Astrocyte (in vitro differentiated cells and primary cell): ENCODE data around the gene CALM3. TPM values are rescaled to one million over a fixed set of nuclear protein-coding genes. Genes with fewer than 3 reads are reported as not detected.

Experiments
- DNase-seq: peaks from one replicate; pipeline ENCODE4 v3.0.0-alpha.2; 2010; ENCODE audit warnings: low read depth
- FAIRE-seq: peaks from 2 replicates; lab custom pipeline; 2011; peaks lifted over from hg19 to GRCh38; lab: Jason Lieb, UNC
- H2AFZ ChIP-seq: 2 replicates; pipeline ENCODE4 v1.6.0; 2012; ENCODE audit warnings: low read depth, low read length, inconsistent platforms
- H3K27ac ChIP-seq: 2 replicates; pipeline ENCODE4 v1.5.1; 2011; ENCODE audit warnings: low read depth, low read length, inconsistent platforms
- H3K27me3 ChIP-seq: 2 replicates; pipeline ENCODE4 v1.6.0; 2011; ENCODE audit warnings: low read length, inconsistent platforms; ENCODE audit not compliant: insufficient read depth
- H3K36me3 ChIP-seq: 2 replicates; pipeline ENCODE4 v1.5.1; 2011; ENCODE audit warnings: low read length, inconsistent platforms; ENCODE audit not compliant: insufficient read depth
- H3K4me1 ChIP-seq: 2 replicates; pipeline ENCODE4 v1.5.1; 2011; ENCODE audit warnings: low read length, inconsistent platforms; ENCODE audit not compliant: insufficient read depth
- H3K4me2 ChIP-seq: 2 replicates; pipeline ENCODE4 v1.6.0; 2012; ENCODE audit warnings: low read length, inconsistent platforms
- H3K4me3 ChIP-seq: 2 replicates; pipeline ENCODE4 v1.5.1; 2011; ENCODE audit warnings: low read depth, mild to moderate bottlenecking, low read length, inconsistent platforms; ENCODE audit not compliant: insufficient read depth
- H3K79me2 ChIP-seq: 2 replicates; pipeline ENCODE4 v1.6.0; 2012; ENCODE audit warnings: mild to moderate bottlenecking, low read length, inconsistent platforms; ENCODE audit not compliant: insufficient read depth
- H3K9ac ChIP-seq: 2 replicates; pipeline ENCODE4 v1.6.0; 2012; ENCODE audit warnings: mild to moderate bottlenecking, low read length, inconsistent platforms
- H3K9me3 ChIP-seq: 2 replicates; pipeline ENCODE4 v1.5.1; 2012; ENCODE audit warnings: low read depth, mild to moderate bottlenecking, low read length, inconsistent platforms; ENCODE audit not compliant: insufficient read depth
- H4K20me1 ChIP-seq: 2 replicates; pipeline ENCODE4 v1.6.0; 2012; ENCODE audit warnings: low read length, inconsistent platforms; ENCODE audit not compliant: insufficient read depth
- H3K27ac Mint-ChIP-seq: one replicate; pipeline ENCODE4 v1.8.0; 2021; ENCODE audit warnings: mild to moderate bottlenecking, mixed read lengths; ENCODE audit not compliant: unreplicated experiment
- H3K27me3 Mint-ChIP-seq: one replicate; pipeline ENCODE4 v1.8.0; 2021; ENCODE audit warnings: low read depth, mixed read lengths; ENCODE audit not compliant: unreplicated experiment
- H3K36me3 Mint-ChIP-seq: one replicate; pipeline ENCODE4 v1.8.0; 2021; ENCODE audit warnings: low read depth, mixed read lengths; ENCODE audit not compliant: unreplicated experiment
- H3K4me1 Mint-ChIP-seq: one replicate; pipeline ENCODE4 v1.8.0; 2021; ENCODE audit warnings: low read depth, mixed read lengths; ENCODE audit not compliant: unreplicated experiment
- H3K4me3 Mint-ChIP-seq: one replicate; pipeline ENCODE4 v1.8.0; 2021; ENCODE audit warnings: mild to moderate bottlenecking, moderate library complexity, mixed read lengths; ENCODE audit not compliant: unreplicated experiment
- H3K9me3 Mint-ChIP-seq: one replicate; pipeline ENCODE4 v1.8.0; 2021; ENCODE audit warnings: mild to moderate bottlenecking, mixed read lengths; ENCODE audit not compliant: unreplicated experiment
- CTCF ChIP-seq: IDR thresholded peaks from 2 replicates; pipeline ENCODE4 v1.5.1; 2011; ENCODE audit warnings: low read depth, mild to moderate bottlenecking, inconsistent platforms, low read length, moderate library complexity; ENCODE audit not compliant: insufficient read depth
- EZH2 ChIP-seq: IDR thresholded peaks from 2 replicates; pipeline ENCODE4 v1.6.1; 2012; ENCODE audit warnings: mild to moderate bottlenecking, low read length, inconsistent platforms; ENCODE audit not compliant: insufficient read depth
- total RNA-seq: library from RNA; stranded (reverse); gene quantifications from 2 replicates; pipeline ENCODE4 v1.2.1, GENCODE V29; 2021

CALM3 gene
- total RNA-seq, 1 donor from 2014 or later: 343 TPM

GRCh38 chr19:46591254-46591653 is 9.9 kb upstream of the CALM3 start:
- no peaks in the 10 kb centered on the region for H4K20me1 ChIP-seq
- no peaks in the 10 kb centered on the region for H3K79me2 ChIP-seq
- H3K27ac Mint-ChIP-seq: no peak overlapping the region
- TF ChIP-seq CTCF (no peak), EZH2 (no peak)
- H3K4me2 ChIP-seq: no peak overlapping the region
- H3K9me3 Mint-ChIP-seq: peaks cover 6% of the 10 kb centered on the region
- no peaks in the 10 kb centered on the region for H3K4me1 ChIP-seq
- no peaks in the 10 kb centered on the region for H3K36me3 ChIP-seq
- H3K4me3 ChIP-seq: no peak overlapping the region
- no peak overlapping the region for H3K27ac ChIP-seq
- H3K9ac ChIP-seq: no peak overlapping the region
- H3K4me1 Mint-ChIP-seq: no peaks in the 10 kb centered on the region
- peaks cover 6% of the 10 kb centered on the region for H3K27me3 Mint-ChIP-seq
- H3K36me3 Mint-ChIP-seq: peaks cover 2% of the 10 kb centered on the region
- DNase-seq: no peak
- H3K9me3 ChIP-seq: no peaks in the 10 kb centered on the region
- no peak overlapping the region for H3K4me3 Mint-ChIP-seq
- FAIRE-seq: no peak
- no peaks in the 10 kb centered on the region for H3K27me3 ChIP-seq
- no peak overlapping the region for H2AFZ ChIP-seq

GRCh38 chr19:46591870-46592269 is 9.3 kb upstream of the CALM3 start:
- Histone ChIP-seq H3K27ac (no peak overlapping the region), H3K4me3 (no peak overlapping the region), H3K4me1 (no peaks in the 10 kb centered on the region), H4K20me1 (no peaks in the 10 kb centered on the region), H3K36me3 (no peaks in the 10 kb centered on the region), H3K4me2 (no peak overlapping the region), H3K9ac (no peak overlapping the region), H3K79me2 (no peaks in the 10 kb centered on the region), H3K9me3 (no peaks in the 10 kb centered on the region), H2AFZ (no peak overlapping the region), H3K27me3 (no peaks in the 10 kb centered on the region)
- peaks cover 3% of the 10 kb centered on the region for H3K9me3 Mint-ChIP-seq
- no peak overlapping the region for H3K27ac Mint-ChIP-seq
- peaks cover 6% of the 10 kb centered on the region for H3K27me3 Mint-ChIP-seq
- DNase-seq (no peak), FAIRE-seq (no peak)
- H3K4me1 Mint-ChIP-seq: no peaks in the 10 kb centered on the region
- no peak overlapping the region for H3K4me3 Mint-ChIP-seq
- no peak for TF ChIP-seq EZH2
- no peak for TF ChIP-seq CTCF
- H3K36me3 Mint-ChIP-seq: no peaks in the 10 kb centered on the region

DNA sequence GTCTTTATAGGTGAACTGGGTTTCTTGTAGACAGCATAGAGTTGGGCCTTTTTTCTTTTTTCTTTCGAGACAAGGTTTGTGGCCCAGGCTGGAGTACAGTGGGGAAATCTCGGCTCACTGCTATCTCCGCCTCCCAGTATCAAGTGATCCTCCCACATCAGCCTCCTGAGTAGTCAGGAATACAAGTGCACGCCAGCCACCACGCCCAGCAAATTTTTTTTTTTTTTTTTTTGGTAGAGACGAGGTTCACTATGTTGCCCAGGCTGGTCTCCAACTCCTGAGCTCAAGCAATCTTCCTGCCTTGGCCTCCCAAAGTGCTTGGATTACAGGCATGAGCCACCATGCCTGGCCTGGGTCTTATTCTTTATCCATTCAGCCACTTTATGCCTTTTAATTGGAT is 5.1 kb upstream of the CALM3 start:
- H3K27me3 Mint-ChIP-seq: no peaks in the 10 kb centered on the region
- no peak overlapping the region for H3K27ac Mint-ChIP-seq
- no peak overlapping the region for H3K27ac ChIP-seq
- no peak for FAIRE-seq
- H3K4me3 Mint-ChIP-seq: no peak overlapping the region
- no peaks in the 10 kb centered on the region for H3K9me3 Mint-ChIP-seq
- H3K36me3 Mint-ChIP-seq: peaks cover 3% of the 10 kb centered on the region
- no peaks in the 10 kb centered on the region for H3K27me3 ChIP-seq
- H3K9me3 ChIP-seq: no peaks in the 10 kb centered on the region
- H3K4me1 ChIP-seq: peaks cover 5% of the 10 kb centered on the region
- no peak for DNase-seq
- TF ChIP-seq CTCF (no peak), EZH2 (no peak)
- H3K36me3 ChIP-seq: no peaks in the 10 kb centered on the region
- H3K9ac ChIP-seq: no peak overlapping the region
- no peak overlapping the region for H3K4me2 ChIP-seq
- H3K4me1 Mint-ChIP-seq: peaks cover 2% of the 10 kb centered on the region
- H2AFZ ChIP-seq: no peak overlapping the region
- no peaks in the 10 kb centered on the region for H4K20me1 ChIP-seq
- H3K4me3 ChIP-seq: no peak overlapping the region
- H3K79me2 ChIP-seq: no peaks in the 10 kb centered on the region
